ENCODE measurements around the gene ARHGEF12. TPM values are rescaled to one million over a fixed set of nuclear protein-coding genes. Genes with fewer than 3 reads are reported as not detected.

Gene ARHGEF12
- total RNA-seq, 1 donor from 2014 or later: 83.1 TPM

- Histone ChIP-seq H3K9me3 (ENCODE audit: insufficient read depth, low read depth, low read length) (no peaks in the 10 kb centered on the region), H2AFZ (ENCODE audit: low read depth, low read length) (no peak overlapping the region), H3K4me3 (ENCODE audit: insufficient read depth, low read depth, low read length) (no peak overlapping the region), H4K20me1 (ENCODE audit: insufficient read depth, low read length) (no peaks in the 10 kb centered on the region), H3K4me1 (ENCODE audit: insufficient read depth, low read length) (peaks cover 6% of the 10 kb centered on the region), H3K4me2 (ENCODE audit: low read length) (no peak overlapping the region), H3K36me3 (ENCODE audit: insufficient read depth, low read length) (no peaks in the 10 kb centered on the region), H3K27ac (ENCODE audit: low read depth, low read length) (no peak overlapping the region), H3K9ac (ENCODE audit: low read length) (no peak overlapping the region), H3K79me2 (ENCODE audit: insufficient read depth, low read length) (no peaks in the 10 kb centered on the region), H3K27me3 (ENCODE audit: insufficient read depth, low read length) (peaks cover 2% of the 10 kb centered on the region)
- Mint-ChIP-seq H3K36me3 (ENCODE audit: low read depth, unreplicated experiment) (peaks cover 4% of the 10 kb centered on the region), H3K27me3 (ENCODE audit: low read depth, unreplicated experiment) (peaks cover 22% of the 10 kb centered on the region), H3K9me3 (ENCODE audit: unreplicated experiment) (peaks cover 3% of the 10 kb centered on the region), H3K27ac (ENCODE audit: unreplicated experiment) (no peak overlapping the region), H3K4me3 (ENCODE audit: unreplicated experiment) (no peak overlapping the region), H3K4me1 (ENCODE audit: low read depth, unreplicated experiment) (peaks cover 22% of the 10 kb centered on the region)
- DNase-seq (ENCODE audit: low read depth): no peak
- FAIRE-seq: no peak
- TF ChIP-seq EZH2 (IDR thresholded peaks at IDR 0.05; ENCODE audit: insufficient read depth, low read length): no peak
- TF ChIP-seq CTCF (IDR thresholded peaks at IDR 0.05; ENCODE audit: insufficient read depth, low read depth, low read length): no peak
Observed at GRCh38 chr11:120536091-120536796, 200.0 kb downstream of the ARHGEF12 start.

GRCh38 chr11:120536797-120537169 lies 200.6 kb downstream of the ARHGEF12 start:
- H3K27ac Mint-ChIP-seq (ENCODE audit: unreplicated experiment): no peak overlapping the region
- FAIRE-seq (no peak), DNase-seq (ENCODE audit: low read depth) (no peak)
- Histone ChIP-seq H3K27me3 (ENCODE audit: insufficient read depth, low read length) (peaks cover 2% of the 10 kb centered on the region), H3K4me2 (ENCODE audit: low read length) (no peak overlapping the region), H3K79me2 (ENCODE audit: insufficient read depth, low read length) (no peaks in the 10 kb centered on the region), H3K9me3 (ENCODE audit: insufficient read depth, low read depth, low read length) (no peaks in the 10 kb centered on the region), H3K4me1 (ENCODE audit: insufficient read depth, low read length) (peaks cover 6% of the 10 kb centered on the region), H3K4me3 (ENCODE audit: insufficient read depth, low read depth, low read length) (no peak overlapping the region), H3K9ac (ENCODE audit: low read length) (no peak overlapping the region), H2AFZ (ENCODE audit: low read depth, low read length) (no peak overlapping the region), H3K36me3 (ENCODE audit: insufficient read depth, low read length) (no peaks in the 10 kb centered on the region), H3K27ac (ENCODE audit: low read depth, low read length) (no peak overlapping the region), H4K20me1 (ENCODE audit: insufficient read depth, low read length) (no peaks in the 10 kb centered on the region)
- no peak overlapping the region for H3K4me3 Mint-ChIP-seq (ENCODE audit: unreplicated experiment)
- peaks cover 4% of the 10 kb centered on the region for H3K36me3 Mint-ChIP-seq (ENCODE audit: low read depth, unreplicated experiment)
- H3K9me3 Mint-ChIP-seq (ENCODE audit: unreplicated experiment): peaks cover 3% of the 10 kb centered on the region
- H3K27me3 Mint-ChIP-seq (ENCODE audit: low read depth, unreplicated experiment): peaks cover 22% of the 10 kb centered on the region
- TF ChIP-seq EZH2 (IDR thresholded peaks at IDR 0.05; ENCODE audit: insufficient read depth, low read length) (no peak), CTCF (IDR thresholded peaks at IDR 0.05; ENCODE audit: insufficient read depth, low read depth, low read length) (no peak)
- peaks cover 22% of the 10 kb centered on the region for H3K4me1 Mint-ChIP-seq (ENCODE audit: low read depth, unreplicated experiment)

- H3K27me3 Mint-ChIP-seq (ENCODE audit: low read depth, unreplicated experiment): peaks cover 22% of the 10 kb centered on the region
- H3K36me3 Mint-ChIP-seq (ENCODE audit: low read depth, unreplicated experiment): peaks cover 4% of the 10 kb centered on the region
- DNase-seq (ENCODE audit: low read depth) (no peak), FAIRE-seq (no peak)
- Histone ChIP-seq H3K4me1 (ENCODE audit: insufficient read depth, low read length) (peaks cover 6% of the 10 kb centered on the region), H3K9ac (ENCODE audit: low read length) (no peak overlapping the region), H3K36me3 (ENCODE audit: insufficient read depth, low read length) (no peaks in the 10 kb centered on the region), H3K4me3 (ENCODE audit: insufficient read depth, low read depth, low read length) (no peak overlapping the region), H3K27ac (ENCODE audit: low read depth, low read length) (no peak overlapping the region), H4K20me1 (ENCODE audit: insufficient read depth, low read length) (no peaks in the 10 kb centered on the region), H3K79me2 (ENCODE audit: insufficient read depth, low read length) (no peaks in the 10 kb centered on the region), H3K4me2 (ENCODE audit: low read length) (no peak overlapping the region), H2AFZ (ENCODE audit: low read depth, low read length) (no peak overlapping the region), H3K9me3 (ENCODE audit: insufficient read depth, low read depth, low read length) (no peaks in the 10 kb centered on the region), H3K27me3 (ENCODE audit: insufficient read depth, low read length) (peaks cover 2% of the 10 kb centered on the region)
- H3K4me1 Mint-ChIP-seq (ENCODE audit: low read depth, unreplicated experiment): peaks cover 18% of the 10 kb centered on the region
- TF ChIP-seq EZH2 (IDR thresholded peaks at IDR 0.05; ENCODE audit: insufficient read depth, low read length) (no peak), CTCF (IDR thresholded peaks at IDR 0.05; ENCODE audit: insufficient read depth, low read depth, low read length) (no peak)
- no peak overlapping the region for H3K4me3 Mint-ChIP-seq (ENCODE audit: unreplicated experiment)
- peaks cover 3% of the 10 kb centered on the region for H3K9me3 Mint-ChIP-seq (ENCODE audit: unreplicated experiment)
- no peak overlapping the region for H3K27ac Mint-ChIP-seq (ENCODE audit: unreplicated experiment)
Observed at GRCh38 chr11:120537996-120538395, 201.8 kb downstream of the ARHGEF12 start.
